HEK293 (cell line): ENCODE data around the gene GNB1L.

ENCODE experiments used
- CTCF ChIA-PET: fragments of 350-600 bp; formaldehyde crosslinking; extraction: SDS; loops from one replicate; lab custom pipeline; 2021; ENCODE audit warnings: antibody characterized with exemption; lab: Yijun Ruan, JAX
- POLR2A ChIA-PET: fragments of 300-600 bp; formaldehyde crosslinking; extraction: SDS; loops from one replicate; lab custom pipeline; 2020; ENCODE audit warnings: antibody characterized with exemption, inconsistent platforms; lab: Yijun Ruan, JAX
- H3K27ac ChIP-seq: fragments of 200-500 bp; sonication (Bioruptor generic); 2 replicates; pipeline ENCODE4 v1.5.1; 2014; ENCODE audit warnings: low read depth, low read length, control low read depth, inconsistent platforms; ENCODE audit errors: extremely low read depth
- H3K36me3 ChIP-seq, 2 experiments: fragments of 200-500 bp in 1 of 2; sonication (Bioruptor generic) in 1 of 2; 1 replicate in 1 of 2; 2 replicates in 1 of 2; pipeline ENCODE4 v1.5.1; 2014 to 2017; ENCODE audit warnings: inconsistent platforms in 2 of 2, low read length in 2 of 2; ENCODE audit not compliant: control insufficient read depth in 2 of 2, insufficient read depth in 1 of 2
- H3K4me1 ChIP-seq: fragments of 200-500 bp; sonication (Bioruptor generic); 2 replicates; pipeline ENCODE4 v1.5.1; 2014; ENCODE audit warnings: mild to moderate bottlenecking, low read length, inconsistent platforms; ENCODE audit not compliant: control insufficient read depth, insufficient read depth
- H3K4me3 ChIP-seq: 2 replicates; pipeline ENCODE4 v1.5.1; 2011; ENCODE audit warnings: low read depth, mild to moderate bottlenecking, control low read depth, low read length, moderate library complexity
- H3K9me3 ChIP-seq: fragments of 200-500 bp; sonication (Bioruptor generic); 2 replicates; pipeline ENCODE4 v1.5.1; 2014; ENCODE audit warnings: low read depth, low read length, inconsistent platforms; ENCODE audit not compliant: control insufficient read depth, insufficient read depth
- OVOL3 ChIP-seq: fragments of 450-650 bp; formaldehyde crosslinking; IDR thresholded peaks from 2 replicates; pipeline ENCODE4 v1.5.1; 2016; ENCODE audit warnings: missing biosample characterization, missing genetic modification characterization
- PRDM6 ChIP-seq: fragments of 450-650 bp; formaldehyde crosslinking; IDR thresholded peaks from 2 replicates; pipeline ENCODE4 v1.5.1; 2017; ENCODE audit warnings: missing biosample characterization, missing genetic modification characterization
- SCRT1 ChIP-seq: fragments of 450-650 bp; formaldehyde crosslinking; IDR thresholded peaks from 2 replicates; pipeline ENCODE4 v1.5.1; 2016; ENCODE audit warnings: missing biosample characterization, missing genetic modification characterization, borderline replicate concordance
- SP7 ChIP-seq: fragments of 450-650 bp; formaldehyde crosslinking; IDR thresholded peaks from 2 replicates; pipeline ENCODE4 v1.5.1; 2016; ENCODE audit warnings: missing biosample characterization, missing genetic modification characterization
- ZBTB20 ChIP-seq: fragments of 450-650 bp; formaldehyde crosslinking; IDR thresholded peaks from 2 replicates; pipeline ENCODE4 v1.5.1; 2016; ENCODE audit warnings: missing biosample characterization, missing genetic modification characterization
- ZFP3 ChIP-seq: fragments of 450-650 bp; formaldehyde crosslinking; IDR thresholded peaks from 2 replicates; pipeline ENCODE4 v1.5.1; 2016; ENCODE audit warnings: low read depth, missing biosample characterization, missing genetic modification characterization
- ZNF175 ChIP-seq: fragments of 450-650 bp; formaldehyde crosslinking; IDR thresholded peaks from 2 replicates; pipeline ENCODE4 v1.5.1; 2016; ENCODE audit warnings: missing biosample characterization, missing genetic modification characterization
- ZNF266 ChIP-seq: fragments of 450-650 bp; formaldehyde crosslinking; IDR thresholded peaks from 2 replicates; pipeline ENCODE4 v1.5.1; 2016; ENCODE audit warnings: missing biosample characterization, missing genetic modification characterization, low read depth
- ZNF311 ChIP-seq: fragments of 450-650 bp; formaldehyde crosslinking; IDR thresholded peaks from 2 replicates; pipeline ENCODE4 v1.5.1; 2017; ENCODE audit warnings: missing biosample characterization, missing genetic modification characterization, borderline replicate concordance
- ZNF335 ChIP-seq: fragments of 450-650 bp; formaldehyde crosslinking; conservative IDR thresholded peaks from 2 replicates; pipeline ENCODE4 v1.5.1; 2016; ENCODE audit warnings: missing biosample characterization, missing genetic modification characterization
- ZNF341 ChIP-seq: fragments of 450-650 bp; formaldehyde crosslinking; IDR thresholded peaks from 2 replicates; pipeline ENCODE4; 2016; ENCODE audit warnings: low read depth, missing biosample characterization, missing genetic modification characterization
- ZNF658 ChIP-seq: fragments of 450-650 bp; formaldehyde crosslinking; IDR thresholded peaks from 2 replicates; pipeline ENCODE4; 2016; ENCODE audit warnings: missing biosample characterization, missing genetic modification characterization
- ZNF791 ChIP-seq: fragments of 450-650 bp; formaldehyde crosslinking; IDR thresholded peaks from 2 replicates; pipeline ENCODE4 v1.5.1; 2016; ENCODE audit warnings: missing biosample characterization, missing genetic modification characterization
- ZNF792 ChIP-seq: fragments of 450-650 bp; formaldehyde crosslinking; IDR thresholded peaks from 2 replicates; pipeline ENCODE4 v1.5.1; 2016; ENCODE audit warnings: missing biosample characterization, missing genetic modification characterization
- ZNF843 ChIP-seq: fragments of 450-650 bp; formaldehyde crosslinking; IDR thresholded peaks from 2 replicates; pipeline ENCODE4 v1.5.1; 2016; ENCODE audit warnings: missing biosample characterization, missing genetic modification characterization
- ZSCAN4 ChIP-seq: fragments of 450-650 bp; formaldehyde crosslinking; IDR thresholded peaks from 2 replicates; pipeline ENCODE4 v1.5.1; 2017; ENCODE audit warnings: missing biosample characterization, missing genetic modification characterization
- TF ChIP-seq, protein P1 (sequence below): fragments of 450-650 bp; formaldehyde crosslinking; IDR thresholded peaks from 2 replicates; pipeline ENCODE4 v1.5.1; 2016; ENCODE audit warnings: missing biosample characterization, missing genetic modification characterization
- TF ChIP-seq, protein P2 (sequence below): fragments of 450-650 bp; formaldehyde crosslinking; IDR thresholded peaks from 2 replicates; pipeline ENCODE4 v1.5.1; 2016; ENCODE audit warnings: missing biosample characterization, missing genetic modification characterization

The GNB1L gene

DNA sequence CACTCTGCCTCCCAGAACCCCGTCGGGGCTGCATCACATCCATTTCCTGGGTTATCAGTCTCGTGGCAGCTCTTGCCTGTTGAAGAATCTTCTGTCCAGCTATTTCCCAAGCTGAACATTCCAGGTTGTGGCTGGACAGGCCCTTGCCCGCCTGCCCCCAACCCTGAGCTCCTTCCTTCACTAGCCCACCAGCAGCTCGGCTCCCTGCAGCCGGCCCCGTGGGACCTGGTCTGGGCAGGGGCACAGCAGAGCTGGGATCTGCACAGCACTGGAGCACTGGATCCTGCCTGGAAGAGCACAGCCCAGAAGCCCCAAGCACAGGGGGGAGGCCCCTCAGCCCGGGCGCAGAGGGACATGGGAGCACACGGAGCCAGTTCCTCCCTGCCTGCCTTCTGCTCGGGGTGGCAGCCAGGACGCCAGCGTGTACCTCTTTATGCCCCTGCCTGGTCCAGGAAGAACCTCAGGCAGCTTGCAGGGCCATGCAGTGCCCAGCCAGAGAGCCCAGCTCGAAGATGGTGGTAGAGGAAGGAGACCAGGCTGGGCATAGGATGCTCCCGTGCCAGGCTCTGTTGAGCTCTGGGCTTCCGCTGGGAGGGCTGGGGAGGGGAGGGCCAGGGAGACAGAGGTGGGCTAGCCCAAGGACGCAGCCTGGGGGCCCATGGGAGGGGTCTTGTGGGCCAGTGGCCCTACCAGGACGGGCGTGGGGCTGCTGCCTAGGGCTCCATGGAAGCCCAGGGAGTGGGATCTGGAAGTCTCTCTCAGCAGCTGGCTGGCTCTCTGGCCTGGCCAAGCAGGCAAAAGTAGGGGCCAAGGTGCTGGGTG is 16.6 kb upstream of the GNB1L start (continued):
- no peak for TF ChIP-seq PRDM6 (tag by site-specific recombination)
- no peak for TF ChIP-seq ZNF335 (tag by site-specific recombination)
- TF ChIP-seq ZNF658 (tag by site-specific recombination), result no peak
- TF ChIP-seq, protein P1, sequence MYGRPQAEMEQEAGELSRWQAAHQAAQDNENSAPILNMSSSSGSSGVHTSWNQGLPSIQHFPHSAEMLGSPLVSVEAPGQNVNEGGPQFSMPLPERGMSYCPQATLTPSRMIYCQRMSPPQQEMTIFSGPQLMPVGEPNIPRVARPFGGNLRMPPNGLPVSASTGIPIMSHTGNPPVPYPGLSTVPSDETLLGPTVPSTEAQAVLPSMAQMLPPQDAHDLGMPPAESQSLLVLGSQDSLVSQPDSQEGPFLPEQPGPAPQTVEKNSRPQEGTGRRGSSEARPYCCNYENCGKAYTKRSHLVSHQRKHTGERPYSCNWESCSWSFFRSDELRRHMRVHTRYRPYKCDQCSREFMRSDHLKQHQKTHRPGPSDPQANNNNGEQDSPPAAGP (tag by site-specific recombination), result no peak
- no peak for TF ChIP-seq SP7
- no peak for TF ChIP-seq ZNF341 (tag by site-specific recombination)
- TF ChIP-seq ZNF311 (tag by site-specific recombination), result no peak
- no peak for TF ChIP-seq ZFP3 (tag by site-specific recombination)
- no peak for TF ChIP-seq ZNF791
- TF ChIP-seq ZNF175 (tag by site-specific recombination), result no peak

DNA sequence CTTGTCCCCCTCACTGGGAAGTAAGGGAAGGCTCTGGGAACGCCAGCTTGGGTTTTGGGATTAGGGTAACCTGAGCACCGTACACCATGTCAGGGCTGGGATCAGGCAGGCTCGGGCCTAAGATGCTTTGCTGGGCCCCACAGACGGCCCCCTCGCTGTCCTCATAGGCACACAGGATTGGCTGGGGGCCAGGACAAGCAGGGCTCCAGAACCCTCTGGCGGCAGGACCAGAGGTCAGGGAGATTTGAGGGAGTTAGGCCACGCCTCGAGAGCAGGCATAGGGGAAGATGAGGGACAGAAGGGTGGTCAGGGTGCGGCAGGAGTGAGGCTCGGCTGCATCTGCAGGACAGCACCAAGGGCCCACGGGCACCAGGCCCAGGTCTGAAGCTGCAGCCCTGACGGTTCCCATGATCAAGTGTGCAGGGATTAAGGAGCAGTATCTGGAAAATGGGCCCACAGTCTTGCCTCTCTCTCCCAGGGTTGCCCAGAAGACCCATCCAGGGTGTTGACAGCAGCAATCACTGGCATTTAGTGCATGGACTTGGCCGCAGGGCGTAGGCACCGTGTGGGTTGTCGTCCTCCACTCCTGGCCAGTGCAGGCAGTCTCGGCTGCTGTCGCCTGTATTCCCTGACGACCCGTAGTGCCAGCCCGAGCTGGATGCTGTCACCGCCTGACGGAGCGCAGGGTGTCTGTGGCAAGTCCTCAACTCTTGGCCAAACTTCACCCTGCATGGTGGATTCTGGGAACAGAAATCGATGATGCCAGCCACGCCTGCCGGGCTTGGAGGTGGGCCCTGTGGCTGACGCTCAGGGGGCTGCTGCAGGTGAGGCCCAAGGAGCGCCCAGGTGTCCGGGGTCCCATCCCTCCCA is 15.7 kb upstream of the GNB1L start:
- ChIA-PET CTCF (interaction anchor here (1.6 kb wide), 1 partner anchor 140 kb away, joined by 6 read pairs; no protein-coding TSS in a partner anchor), POLR2A (interaction anchor here (0.6 kb wide), 1 partner anchor 12 kb away, joined by 3 read pairs; no protein-coding TSS in a partner anchor)
- TF ChIP-seq ZNF843 (tag by site-specific recombination) (no peak), OVOL3 (tag by site-specific recombination) (no peak), ZNF266 (tag by site-specific recombination) (no peak), ZBTB20 (no peak), ZSCAN4 (tag by site-specific recombination) (no peak), ZNF792 (tag by site-specific recombination) (no peak), SCRT1 (tag by site-specific recombination) (no peak)
- TF ChIP-seq, protein P2, sequence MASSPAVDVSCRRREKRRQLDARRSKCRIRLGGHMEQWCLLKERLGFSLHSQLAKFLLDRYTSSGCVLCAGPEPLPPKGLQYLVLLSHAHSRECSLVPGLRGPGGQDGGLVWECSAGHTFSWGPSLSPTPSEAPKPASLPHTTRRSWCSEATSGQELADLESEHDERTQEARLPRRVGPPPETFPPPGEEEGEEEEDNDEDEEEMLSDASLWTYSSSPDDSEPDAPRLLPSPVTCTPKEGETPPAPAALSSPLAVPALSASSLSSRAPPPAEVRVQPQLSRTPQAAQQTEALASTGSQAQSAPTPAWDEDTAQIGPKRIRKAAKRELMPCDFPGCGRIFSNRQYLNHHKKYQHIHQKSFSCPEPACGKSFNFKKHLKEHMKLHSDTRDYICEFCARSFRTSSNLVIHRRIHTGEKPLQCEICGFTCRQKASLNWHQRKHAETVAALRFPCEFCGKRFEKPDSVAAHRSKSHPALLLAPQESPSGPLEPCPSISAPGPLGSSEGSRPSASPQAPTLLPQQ (tag by site-specific recombination), result peak; percentile 53
- Histone ChIP-seq H3K9me3 (no peaks in the 10 kb centered on the region), H3K27ac (no peak overlapping the region), H3K4me3 (no peak overlapping the region), H3K4me1 (peaks cover 10% of the 10 kb centered on the region), H3K36me3 (no peaks in the 10 kb centered on the region)
